GM10266 (cell line): ENCODE measurements around the gene PCP4L1.
"Not testable (repeated sequence)": the region's sequence is repeated elsewhere in the genome, so short reads cannot be mapped to it uniquely, and the experiment has no call there.

Source experiments
- DNase-seq: peaks from one replicate; pipeline ENCODE4 v3.0.0; 2012; ENCODE audit errors: extremely low spot score
- CTCF ChIP-seq: IDR thresholded peaks from 2 replicates; pipeline ENCODE4 v1.5.1; 2012; ENCODE audit warnings: mild to moderate bottlenecking, low read depth; ENCODE audit not compliant: control insufficient read depth, insufficient read depth; ENCODE audit errors: missing control alignments

Gene PCP4L1

GRCh38 chr1:161230762-161231161 is 27.8 kb upstream of the PCP4L1 start:
- DNase-seq = no peak
- TF ChIP-seq CTCF = no peak

DNA sequence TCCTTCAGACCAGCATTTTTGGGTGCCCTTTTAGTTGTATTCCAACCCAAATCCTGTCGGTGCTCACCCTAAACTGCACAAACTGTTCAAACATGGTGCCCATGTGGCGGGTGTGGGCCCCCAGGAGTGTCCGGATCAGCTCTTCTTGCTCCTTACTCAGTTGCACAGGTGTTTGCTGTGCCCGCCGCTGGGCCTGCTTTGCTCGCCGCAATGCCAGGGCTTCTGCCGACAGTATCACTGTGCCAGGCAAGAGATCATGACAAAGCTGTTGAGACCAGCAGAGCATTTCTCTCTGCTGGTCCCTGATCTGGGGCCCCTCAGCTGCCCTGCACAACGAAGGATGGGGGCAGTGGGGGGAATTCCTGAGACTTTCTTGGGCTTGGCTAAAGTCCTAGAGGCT is 25.4 kb upstream of the PCP4L1 start:
- no peak for TF ChIP-seq CTCF

GRCh38 chr1:161235957-161236775 is 22.4 kb upstream of the PCP4L1 start:
- no peak for TF ChIP-seq CTCF
- no peak for DNase-seq

More for the DNA sequence above, 25.4 kb upstream of the PCP4L1 start:
- DNase-seq = no peak

DNA sequence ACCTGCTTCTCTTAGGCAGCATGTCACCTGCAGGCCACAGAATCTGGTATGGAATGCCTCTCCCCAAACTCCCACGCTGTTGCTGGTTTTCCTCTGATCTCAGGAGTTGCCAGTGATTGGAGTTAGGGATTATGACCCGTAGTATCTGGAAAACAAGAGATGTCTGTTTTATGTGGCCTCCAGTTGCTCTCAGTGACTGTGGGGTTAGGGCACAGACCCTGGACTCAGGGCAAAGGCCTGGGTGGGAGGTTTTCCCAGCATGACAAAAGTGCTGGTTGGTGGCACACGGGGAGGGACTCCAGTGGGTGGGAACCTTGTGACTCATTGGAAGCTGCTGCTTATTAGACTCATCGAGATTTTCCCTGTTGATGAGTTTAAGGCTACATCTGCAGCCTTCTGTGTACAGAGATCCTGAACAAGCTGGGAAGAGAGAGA is 20.5 kb upstream of the PCP4L1 start, which contains the start of gene NR1I3:
Gene NR1I3, minus strand, starts transcription at position 165 of the 435 bp plus-strand sequence. CDS start 1,638 bp downstream, outside the sequence.
- DNase-seq = no peak

GRCh38 chr1:161241682-161242081 is 16.9 kb upstream of the PCP4L1 start:
- DNase-seq = no peak
- no peak for TF ChIP-seq CTCF

More for the DNA sequence above, 20.5 kb upstream of the PCP4L1 start, which contains the start of gene NR1I3:
- no peak for TF ChIP-seq CTCF

DNA sequence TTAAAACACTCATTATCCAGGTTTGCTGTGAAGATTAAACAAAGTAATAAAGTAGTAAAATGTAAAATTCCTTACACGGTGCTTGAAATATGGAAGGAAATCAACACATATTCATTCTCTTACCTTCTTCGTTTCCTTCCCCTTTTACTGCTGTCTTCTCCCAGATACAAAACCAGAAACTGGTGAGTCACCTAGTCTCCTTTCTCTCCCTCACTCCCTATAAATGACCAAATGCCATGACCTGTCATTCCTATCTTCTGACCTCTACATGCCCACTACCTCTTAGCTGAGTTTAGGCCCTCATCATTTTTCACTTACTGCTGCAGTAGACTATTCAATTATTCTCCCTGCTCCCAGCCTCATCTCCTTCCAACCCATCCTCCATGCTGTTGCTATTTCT is 16.2 kb upstream of the PCP4L1 start:
- TF ChIP-seq CTCF = no peak
- no peak for DNase-seq

GRCh38 chr1:161244888-161245287 is 13.7 kb upstream of the PCP4L1 start:
- no peak for DNase-seq
- TF ChIP-seq CTCF = no peak

GRCh38 chr1:161250100-161250499 is 8.4 kb upstream of the PCP4L1 start:
- DNase-seq = not testable (repeated sequence)
